Breast epithelium (tissue), 4 donors: ENCODE data around the gene DBNDD2. TPM values are rescaled to one million over a fixed set of nuclear protein-coding genes. Genes with fewer than 3 reads are reported as not detected.

Source experiments
- DNase-seq, 2 donors: peaks; one replicate each; pipeline ENCODE4 v3.0.0-alpha.2; 2019; ENCODE audit warnings: low spot score in 2 of 2
- H3K27ac ChIP-seq, 2 donors: fragments of 200-600 bp; sonication (generic) in 1 of 2; one replicate each; pipeline ENCODE4 v1.5.1; 2016 to 2019; ENCODE audit warnings: mild to moderate bottlenecking in 1 of 2
- H3K27me3 ChIP-seq, 2 donors: fragments of 200-600 bp; sonication (generic) in 1 of 2; one replicate each; pipeline versions ENCODE4 v1.5.1 to v1.6.0; 2017 to 2019; ENCODE audit warnings: control low read depth in 1 of 2, mild to moderate bottlenecking in 1 of 2
- H3K36me3 ChIP-seq: fragments of 200-600 bp; one replicate; pipeline ENCODE4 v1.5.1; 2019
- H3K4me1 ChIP-seq, 2 donors: fragments of 200-600 bp; sonication (generic); one replicate each; pipeline ENCODE4 v1.5.1; 2016 to 2019; ENCODE audit warnings: control low read depth in 1 of 2
- H3K4me3 ChIP-seq, 3 donors: fragments of 200-600 bp; sonication (generic); 1 replicate in 2 of 3; 2 replicates in 1 of 3; pipeline ENCODE4 v1.5.1; 2016 to 2019; ENCODE audit warnings: mild to moderate bottlenecking in 3 of 3, moderate library complexity in 2 of 3
- H3K9me3 ChIP-seq, 2 donors: fragments of 200-600 bp; sonication (generic) in 1 of 2; one replicate each; pipeline ENCODE4 v1.5.1; 2016 to 2019; ENCODE audit warnings: control low read depth in 1 of 2
- POLR2A ChIP-seq: fragments of 450-650 bp; IDR thresholded peaks from one replicate; pipeline ENCODE4 v1.6.1; 2016; ENCODE audit warnings: antibody characterized with exemption, mild to moderate bottlenecking, moderate library complexity
- POLR2AphosphoS5 ChIP-seq, 3 donors: sonication (generic); formaldehyde crosslinking; IDR thresholded peaks; one replicate each; pipeline ENCODE4 v1.6.1; 2017; ENCODE audit warnings: antibody characterized with exemption in 3 of 3
- intact Hi-C: fragments of 100-400 bp; cut with DNase I; formaldehyde crosslinking; loops from one replicate; pipeline ENCODE4 v1.15.1; 2023; ENCODE audit warnings: low total_unique reads
- total RNA-seq, 3 donors: library from RNA; depleted of rRNA; stranded (reverse); fragments of >200 nt; gene quantifications; one replicate each; pipeline ENCODE4 v1.1.0, GENCODE V29; 2016
- TF ChIP-seq, protein P1 (sequence below), 3 donors: fragments of 450-650 bp; IDR thresholded peaks; one replicate each; pipeline ENCODE4 v1.5.1; 2016 to 2017; ENCODE audit warnings: antibody characterized with exemption in 3 of 3, mild to moderate bottlenecking in 3 of 3, moderate library complexity in 3 of 3

Gene DBNDD2
- total RNA-seq, 3 donors from 2014 or later: 32.2 to 49.2 (median 44.5) TPM

- peak; percentile 79 to 85 for DNase-seq
- Histone ChIP-seq H3K4me1 (peaks cover 5 to 13% of the 10 kb centered on the region in 2 donors), H3K9me3 (no peaks in the 10 kb centered on the region), H3K27me3 (no peaks in the 10 kb centered on the region), H3K27ac (peak overlapping the region; percentile 88 to 96), H3K36me3 (no peaks in the 10 kb centered on the region), H3K4me3 (peak overlapping the region in 1 of 3 donors; percentile 6)
- TF ChIP-seq POLR2A (peak; percentile 30), POLR2AphosphoS5 (IDR thresholded peaks at IDR 0.05) (peak; percentile 64 to 83 (median 70))
- TF ChIP-seq, protein P1, sequence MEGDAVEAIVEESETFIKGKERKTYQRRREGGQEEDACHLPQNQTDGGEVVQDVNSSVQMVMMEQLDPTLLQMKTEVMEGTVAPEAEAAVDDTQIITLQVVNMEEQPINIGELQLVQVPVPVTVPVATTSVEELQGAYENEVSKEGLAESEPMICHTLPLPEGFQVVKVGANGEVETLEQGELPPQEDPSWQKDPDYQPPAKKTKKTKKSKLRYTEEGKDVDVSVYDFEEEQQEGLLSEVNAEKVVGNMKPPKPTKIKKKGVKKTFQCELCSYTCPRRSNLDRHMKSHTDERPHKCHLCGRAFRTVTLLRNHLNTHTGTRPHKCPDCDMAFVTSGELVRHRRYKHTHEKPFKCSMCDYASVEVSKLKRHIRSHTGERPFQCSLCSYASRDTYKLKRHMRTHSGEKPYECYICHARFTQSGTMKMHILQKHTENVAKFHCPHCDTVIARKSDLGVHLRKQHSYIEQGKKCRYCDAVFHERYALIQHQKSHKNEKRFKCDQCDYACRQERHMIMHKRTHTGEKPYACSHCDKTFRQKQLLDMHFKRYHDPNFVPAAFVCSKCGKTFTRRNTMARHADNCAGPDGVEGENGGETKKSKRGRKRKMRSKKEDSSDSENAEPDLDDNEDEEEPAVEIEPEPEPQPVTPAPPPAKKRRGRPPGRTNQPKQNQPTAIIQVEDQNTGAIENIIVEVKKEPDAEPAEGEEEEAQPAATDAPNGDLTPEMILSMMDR (IDR thresholded peaks at IDR 0.05): no peak
- intact Hi-C loops: loop anchor here (5.0 to 10.0 kb wide), 2 partner anchors 45 to 697 kb away; partner anchors contain the start of gene TP53TG5
These were observed 11.4 kb downstream of the DBNDD2 start for GRCh38 chr20:45419188-45420091.

GRCh38 chr20:45420125-45420524, 12.0 kb downstream of the DBNDD2 start:
- no peaks in the 10 kb centered on the region for H3K9me3 ChIP-seq
- H3K36me3 ChIP-seq: no peaks in the 10 kb centered on the region
- TF ChIP-seq POLR2AphosphoS5 (IDR thresholded peaks at IDR 0.05): no peak
- no peak for TF ChIP-seq POLR2A
- TF ChIP-seq, protein P1 (IDR thresholded peaks at IDR 0.05): no peak
- H3K27me3 ChIP-seq: no peaks in the 10 kb centered on the region
- H3K4me3 ChIP-seq: peak overlapping the region in 1 of 3 donors; percentile 6
- peaks cover 5 to 13% of the 10 kb centered on the region in 2 donors for H3K4me1 ChIP-seq
- peak overlapping the region; percentile 88 to 96 for H3K27ac ChIP-seq
- no peak for DNase-seq
- intact Hi-C loops: loop anchor here (10.0 kb wide), 1 partner anchor 45 kb away; the partner anchor contains the start of gene TP53TG5

GRCh38 chr20:45423700-45424099, 15.6 kb downstream of the DBNDD2 start:
- H3K27ac ChIP-seq: no peak overlapping the region
- H3K27me3 ChIP-seq: no peaks in the 10 kb centered on the region
- H3K36me3 ChIP-seq: no peaks in the 10 kb centered on the region
- DNase-seq: no peak
- peaks cover 0 to 5% of the 10 kb centered on the region in 2 donors for H3K4me1 ChIP-seq
- TF ChIP-seq POLR2AphosphoS5 (IDR thresholded peaks at IDR 0.05) (no peak), POLR2A (no peak)
- TF ChIP-seq, protein P1 (IDR thresholded peaks at IDR 0.05): no peak
- no peaks in the 10 kb centered on the region for H3K9me3 ChIP-seq
- no peak overlapping the region for H3K4me3 ChIP-seq
- intact Hi-C loops: loop anchor here (10.0 kb wide), 1 partner anchor 49 kb away; the partner anchor contains the start of gene TP53TG5

DNA sequence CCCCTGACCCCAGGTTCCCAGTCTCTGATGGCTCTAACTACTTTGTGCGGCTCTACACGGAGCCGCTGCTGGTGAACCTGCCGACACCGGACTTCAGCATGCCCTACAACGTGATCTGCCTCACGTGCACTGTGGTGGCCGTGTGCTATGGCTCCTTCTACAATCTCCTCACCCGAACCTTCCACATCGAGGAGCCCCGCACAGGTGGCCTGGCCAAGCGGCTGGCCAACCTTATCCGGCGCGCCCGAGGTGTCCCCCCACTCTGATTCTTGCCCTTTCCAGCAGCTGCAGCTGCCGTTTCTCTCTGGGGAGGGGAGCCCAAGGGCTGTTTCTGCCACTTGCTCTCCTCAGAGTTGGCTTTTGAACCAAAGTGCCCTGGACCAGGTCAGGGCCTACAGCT, 17.5 kb downstream of the DBNDD2 start:
- Histone ChIP-seq H3K27me3 (no peaks in the 10 kb centered on the region), H3K4me1 (no peaks in the 10 kb centered on the region), H3K27ac (no peak overlapping the region), H3K9me3 (no peaks in the 10 kb centered on the region), H3K36me3 (no peaks in the 10 kb centered on the region), H3K4me3 (no peak overlapping the region)
- no peak for DNase-seq
- TF ChIP-seq, protein P1 (IDR thresholded peaks at IDR 0.05): no peak
- no peak for TF ChIP-seq POLR2A
- intact Hi-C loops: loop anchor here (10.0 kb wide), 1 partner anchor 51 kb away; the partner anchor contains the start of gene TP53TG5
